Right lobe of liver (tissue), 4 donors: ENCODE data around the gene SLC35F4.
"Not testable (repeated sequence)": the region's sequence is repeated elsewhere in the genome, so short reads cannot be mapped to it uniquely, and the experiment has no call there.

ENCODE experiments used
- CTCF ChIP-seq, 4 donors: fragments of 200-600 bp in 3 of 4; fragments of 450-650 bp in 1 of 4; IDR thresholded peaks; one replicate each; pipeline versions ENCODE4 v1.5.1 to v1.8.0; 2016 to 2022; ENCODE audit warnings: antibody characterized with exemption in 4 of 4, mild to moderate bottlenecking in 2 of 4
- POLR2A ChIP-seq: fragments of 450-650 bp; IDR thresholded peaks from one replicate; pipeline ENCODE4 v1.6.1; 2017; ENCODE audit warnings: antibody characterized with exemption, mild to moderate bottlenecking
- donor health status: DM: no; HTN: no; CAD: no.
- donor health status: DM: no; HTN: no; CAD: no.
- donor health status: DM: no; HTN: yes; CAD: no.

GRCh38 chr14:57855666-57856065 lies 10.2 kb downstream of the SLC35F4 start:
- TF ChIP-seq POLR2A; CTCF (IDR thresholded peaks at IDR 0.05): not testable (repeated sequence)
